ENCODE measurements around the gene DNAJB8.

DNAJB8 gene

GRCh38 chr3:128435058-128435457 is 31.6 kb downstream of the DNAJB8 start:
- POLR2A ChIA-PET = no interaction called here
- DNase-seq (ENCODE audit: low read depth, low spot score) = no peak
- TF ChIP-seq CTCF (IDR thresholded peaks at IDR 0.05; ENCODE audit: insufficient read depth, low read length, missing control alignments) = no peak
- CTCF ChIA-PET = interaction anchor here (1.7 to 2.9 kb wide), 3 partner anchors 10 to 150 kb away, joined by 5 to 12 read pairs (median 7); no protein-coding TSS in a partner anchor
- H3K4me3 ChIP-seq (ENCODE audit: low read depth, low read length) = no peak overlapping the region

GRCh38 chr3:128434524-128434923 is 32.2 kb downstream of the DNAJB8 start:
- ChIA-PET CTCF (interaction anchor here (1.7 to 2.9 kb wide), 3 partner anchors 9 to 150 kb away, joined by 5 to 12 read pairs (median 7); no protein-coding TSS in a partner anchor), POLR2A (no interaction called here)
- TF ChIP-seq CTCF (IDR thresholded peaks at IDR 0.05; ENCODE audit: insufficient read depth, low read length, missing control alignments) = no peak
- no peak for DNase-seq (ENCODE audit: low read depth, low spot score)
- H3K4me3 ChIP-seq (ENCODE audit: low read depth, low read length) = no peak overlapping the region

- POLR2A ChIA-PET = no interaction called here
- DNase-seq (ENCODE audit: low read depth, low spot score) = no peak
- CTCF ChIA-PET = interaction anchor here (1.5 to 2.9 kb wide), 3 partner anchors 9 to 151 kb away, joined by 4 to 12 read pairs (median 7); no protein-coding TSS in a partner anchor
- no peak overlapping the region for H3K4me3 ChIP-seq (ENCODE audit: low read depth, low read length)
- no peak for TF ChIP-seq CTCF (IDR thresholded peaks at IDR 0.05; ENCODE audit: insufficient read depth, low read length, missing control alignments)
Observed at GRCh38 chr3:128433837-128434165, 32.9 kb downstream of the DNAJB8 start.

- no peak for TF ChIP-seq CTCF (IDR thresholded peaks at IDR 0.05; ENCODE audit: insufficient read depth, low read length, missing control alignments)
- ChIA-PET POLR2A (no interaction called here), CTCF (interaction anchor here (1.0 to 1.6 kb wide), 6 partner anchors 9 to 256 kb away, joined by 3 to 5 read pairs (median 4); no protein-coding TSS in a partner anchor)
- H3K4me3 ChIP-seq (ENCODE audit: low read depth, low read length) = peak overlapping the region; percentile 12; the same call in 1 of the 2 replicates
- no peak for DNase-seq (ENCODE audit: low read depth, low spot score)
Observed at GRCh38 chr3:128432971-128433836, 33.5 kb downstream of the DNAJB8 start.

GRCh38 chr3:128432301-128432970 is 34.3 kb downstream of the DNAJB8 start:
- ChIA-PET POLR2A (no interaction called here), CTCF (interaction anchor here (1.0 to 1.6 kb wide), 6 partner anchors 9 to 255 kb away, joined by 3 to 5 read pairs (median 4); no protein-coding TSS in a partner anchor)
- TF ChIP-seq CTCF (IDR thresholded peaks at IDR 0.05; ENCODE audit: insufficient read depth, low read length, missing control alignments) = no peak
- no peak for DNase-seq (ENCODE audit: low read depth, low spot score)
- H3K4me3 ChIP-seq (ENCODE audit: low read depth, low read length) = no peak overlapping the region

- CTCF ChIA-PET = interaction anchor here (1.0 to 1.6 kb wide), 4 partner anchors 8 to 255 kb away, joined by 3 to 5 read pairs (median 3); no protein-coding TSS in a partner anchor
- no peak for DNase-seq (ENCODE audit: low read depth, low spot score)
- TF ChIP-seq CTCF (IDR thresholded peaks at IDR 0.05; ENCODE audit: insufficient read depth, low read length, missing control alignments) = no peak
- no peak overlapping the region for H3K4me3 ChIP-seq (ENCODE audit: low read depth, low read length)
- POLR2A ChIA-PET = no interaction called here
Observed at GRCh38 chr3:128431803-128432300, 34.8 kb downstream of the DNAJB8 start.

Data from AG04449 (cell line).